Trophoblast cell (in vitro differentiated cells and primary cell): ENCODE data around the gene NT5DC3.

Experiments used
- DNase-seq, 2 donors: peaks; one replicate each; pipeline ENCODE4 v3.0.0-alpha.2; 2016
- H2AFZ ChIP-seq: 2 replicates; pipeline ENCODE4 v1.6.1; 2013; ENCODE audit warnings: low read length, moderate library complexity, mild to moderate bottlenecking; ENCODE audit not compliant: insufficient read depth, poor library complexity
- H2AK5ac ChIP-seq: 2 replicates; pipeline ENCODE4 v1.6.1; 2013; ENCODE audit warnings: mild to moderate bottlenecking, low read length
- H2BK120ac ChIP-seq: 2 replicates; pipeline ENCODE4 v1.6.1; 2013; ENCODE audit warnings: low read length, mild to moderate bottlenecking, moderate library complexity; ENCODE audit not compliant: insufficient read depth, poor library complexity
- H2BK12ac ChIP-seq: 2 replicates; pipeline ENCODE4 v1.6.1; 2013; ENCODE audit warnings: mild to moderate bottlenecking, low read length, moderate library complexity
- H2BK5ac ChIP-seq: 2 replicates; pipeline ENCODE4 v1.6.1; 2013; ENCODE audit warnings: low read length, low read depth, moderate library complexity, mild to moderate bottlenecking; ENCODE audit not compliant: poor library complexity
- H3K14ac ChIP-seq: 2 replicates; pipeline ENCODE4 v1.6.1; 2013; ENCODE audit warnings: mild to moderate bottlenecking, low read length
- H3K18ac ChIP-seq: 2 replicates; pipeline ENCODE4 v1.6.1; 2013; ENCODE audit warnings: mild to moderate bottlenecking, low read length
- H3K23ac ChIP-seq: 2 replicates; pipeline ENCODE4 v1.6.1; 2013; ENCODE audit warnings: low read length
- H3K27ac ChIP-seq: 2 replicates; pipeline ENCODE4 v1.5.1; 2013; ENCODE audit warnings: low read depth, mild to moderate bottlenecking, inconsistent platforms, low read length, moderate library complexity
- H3K27me3 ChIP-seq: 2 replicates; pipeline ENCODE4 v1.6.1; 2013; ENCODE audit warnings: inconsistent platforms, mild to moderate bottlenecking, low read length, moderate library complexity; ENCODE audit not compliant: insufficient read depth
- H3K36me3 ChIP-seq, 2 experiments: 1 replicate in 1 of 2; 2 replicates in 1 of 2; pipeline ENCODE4 v1.6.1; 2013; ENCODE audit warnings: low read length in 2 of 2, mild to moderate bottlenecking in 2 of 2, moderate library complexity in 1 of 2; ENCODE audit not compliant: insufficient read depth in 2 of 2, control insufficient read depth in 1 of 2
- H3K4ac ChIP-seq: 2 replicates; pipeline ENCODE4 v1.6.1; 2013; ENCODE audit warnings: low read depth, mild to moderate bottlenecking, low read length, moderate library complexity
- H3K4me1 ChIP-seq, 2 experiments: 1 replicate in 1 of 2; 2 replicates in 1 of 2; pipeline ENCODE4 v1.6.1; 2013; ENCODE audit warnings: low read length in 2 of 2, mild to moderate bottlenecking in 2 of 2, moderate library complexity in 1 of 2; ENCODE audit not compliant: insufficient read depth in 2 of 2, control insufficient read depth in 1 of 2
- H3K4me2 ChIP-seq: 2 replicates; pipeline ENCODE4 v1.6.1; 2013; ENCODE audit warnings: inconsistent platforms, mild to moderate bottlenecking, low read length, moderate library complexity
- H3K4me3 ChIP-seq: 2 replicates; pipeline ENCODE4 v1.5.1; 2013; ENCODE audit warnings: mild to moderate bottlenecking, low read depth, low read length, inconsistent platforms
- H3K79me1 ChIP-seq: one replicate; pipeline ENCODE4 v1.6.1; 2013; ENCODE audit warnings: low read length
- H3K79me2 ChIP-seq: 2 replicates; pipeline ENCODE4 v1.6.1; 2013; ENCODE audit warnings: low read length, mild to moderate bottlenecking; ENCODE audit not compliant: control insufficient read depth, insufficient read depth, poor library complexity
- H3K9ac ChIP-seq: 2 replicates; pipeline ENCODE4 v1.6.1; 2013; ENCODE audit warnings: mild to moderate bottlenecking, low read length
- H3K9me3 ChIP-seq: 2 replicates; pipeline ENCODE4 v1.6.1; 2013; ENCODE audit warnings: low read depth, mild to moderate bottlenecking, control low read depth, inconsistent platforms, low read length; ENCODE audit not compliant: insufficient read depth
- H4K12ac ChIP-seq: 2 replicates; pipeline ENCODE4 v1.6.1; 2013; ENCODE audit warnings: low read depth, mild to moderate bottlenecking, low read length, moderate library complexity
- H4K8ac ChIP-seq: 2 replicates; pipeline ENCODE4 v1.6.1; 2013; ENCODE audit warnings: low read depth, mild to moderate bottlenecking, low read length, moderate library complexity
- H4K91ac ChIP-seq: one replicate; pipeline ENCODE4 v1.6.1; 2013; ENCODE audit warnings: low read depth, mild to moderate bottlenecking, low read length, moderate library complexity
- WGBS: extraction: QIAGEN DNeasy Blood & Tissue Kit; methylation state at CpG from one replicate; pipeline ENCODE4 v1.1.7; 2013; ENCODE audit warnings: missing lambda C conversion rate; ENCODE audit not compliant: insufficient read length, insufficient coverage; ENCODE audit errors: extremely low coverage; 5-methylcytosine and 5-hydroxymethylcytosine counted together

Gene NT5DC3

DNA sequence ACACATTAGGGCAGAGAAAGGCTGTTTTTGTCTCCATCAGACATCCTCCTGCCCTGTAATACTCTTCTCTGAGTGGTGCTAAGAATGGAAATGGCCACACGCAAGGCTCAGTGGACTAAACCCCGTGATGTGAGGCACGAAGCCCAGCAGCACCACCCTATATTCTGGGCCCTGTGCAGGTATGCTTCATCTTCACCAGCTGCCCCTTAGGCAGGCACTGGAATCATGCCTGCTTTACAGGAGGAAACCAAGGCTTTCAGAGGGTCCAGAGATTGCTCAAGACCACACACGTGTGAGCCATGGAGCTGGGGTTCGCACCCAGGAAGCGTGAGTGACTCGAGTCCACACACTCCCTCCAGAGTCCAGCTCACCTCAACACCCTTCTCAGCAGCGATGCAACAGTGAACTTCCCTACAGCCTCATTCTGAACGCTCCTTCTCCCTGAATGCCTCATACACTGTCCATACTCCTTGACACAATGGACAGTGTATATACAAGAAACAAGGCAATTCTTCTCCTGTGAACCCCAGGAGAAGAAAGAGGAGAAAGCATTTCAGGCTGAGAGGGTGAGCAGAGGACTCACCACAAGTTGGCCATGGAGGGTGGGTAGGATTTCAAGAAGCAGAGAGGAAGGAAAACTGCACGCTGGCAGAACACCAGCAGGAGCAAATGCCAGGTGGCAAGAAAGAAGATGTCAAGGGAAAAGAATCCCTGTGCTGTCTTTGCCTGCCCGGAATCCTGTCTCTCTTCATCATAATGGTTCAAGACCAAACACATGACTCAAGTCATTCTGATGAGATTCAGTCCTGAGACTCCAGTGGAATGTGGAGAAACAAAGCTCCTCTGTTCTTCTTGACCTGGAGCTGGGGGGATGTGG is 39.1 kb downstream of the NT5DC3 start:
- H3K18ac ChIP-seq: no peak overlapping the region
- no peak overlapping the region for H2BK5ac ChIP-seq
- no peak overlapping the region for H3K27ac ChIP-seq
- H3K9ac ChIP-seq: no peak overlapping the region
- no CpG with 5 or more reads among the region's 11 CpGs for WGBS
- H3K4ac ChIP-seq: no peak overlapping the region
- no peak overlapping the region for H2AFZ ChIP-seq
- no peaks in the 10 kb centered on the region for H3K36me3 ChIP-seq
- peak overlapping the region; percentile 23 for H4K91ac ChIP-seq
- H2AK5ac ChIP-seq: no peak overlapping the region
- H2BK12ac ChIP-seq: peak overlapping the region; percentile 1
- no peaks in the 10 kb centered on the region for H3K9me3 ChIP-seq
- H3K4me1 ChIP-seq: peaks cover 13 to 23% of the 10 kb centered on the region in 2 experiments
- H3K79me1 ChIP-seq: peaks cover 9% of the 10 kb centered on the region
- H3K27me3 ChIP-seq: no peaks in the 10 kb centered on the region
- no peak overlapping the region for H3K14ac ChIP-seq
- no peak overlapping the region for H3K4me3 ChIP-seq
- H4K8ac ChIP-seq: no peak overlapping the region
- H2BK120ac ChIP-seq: no peak overlapping the region
- H3K79me2 ChIP-seq: no peaks in the 10 kb centered on the region
- H3K23ac ChIP-seq: no peak overlapping the region
- DNase-seq: no peak
- no peak overlapping the region for H4K12ac ChIP-seq
- H3K4me2 ChIP-seq: no peak overlapping the region

DNA sequence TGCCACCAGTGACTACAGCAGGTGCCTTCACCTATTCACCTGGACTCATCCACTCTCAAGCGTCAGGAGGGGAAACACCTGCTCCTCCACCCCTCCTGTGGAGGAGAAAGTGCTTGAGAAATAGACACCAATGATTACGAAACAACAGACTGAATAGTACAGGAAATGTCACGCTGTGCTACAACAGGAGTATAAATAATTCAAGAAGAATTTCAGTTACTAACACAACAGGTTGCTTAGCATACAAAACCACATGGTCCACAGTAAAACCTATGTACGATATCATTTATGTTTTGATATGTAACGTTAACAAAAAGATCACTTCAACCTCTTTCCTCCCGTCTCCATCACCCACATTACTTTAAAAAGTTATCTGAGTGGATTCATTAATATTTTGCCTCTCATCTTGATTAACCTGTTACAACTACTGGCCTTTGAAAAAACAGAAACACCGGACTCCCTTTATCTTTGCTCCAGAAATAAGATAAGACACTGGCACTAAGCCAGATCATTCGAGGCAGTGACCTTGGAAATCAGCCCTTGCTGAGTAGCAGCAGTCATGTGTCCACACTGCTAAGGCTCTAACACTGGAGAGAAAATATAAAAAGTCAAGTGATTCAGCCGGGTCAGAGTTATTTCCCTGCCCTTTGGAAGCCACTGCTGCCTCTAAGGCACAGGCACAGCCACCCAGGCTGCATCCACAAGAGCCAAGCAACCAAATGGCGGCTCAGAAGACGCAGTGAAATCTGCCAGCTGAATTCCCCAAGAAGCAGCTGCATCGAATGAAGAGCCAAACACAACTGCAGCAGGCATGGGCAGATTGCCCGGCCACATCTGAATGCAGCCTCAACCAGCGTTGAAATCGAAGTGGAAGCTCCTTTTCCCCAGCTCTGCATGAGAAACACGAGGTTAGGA is 40.9 kb downstream of the NT5DC3 start:
- Histone ChIP-seq H4K8ac (no peak overlapping the region), H3K36me3 (peaks cover 1 to 3% of the 10 kb centered on the region in 2 experiments), H3K18ac (no peak overlapping the region), H3K9ac (no peak overlapping the region), H3K4me1 (peaks cover 9 to 17% of the 10 kb centered on the region in 2 experiments), H3K4ac (no peak overlapping the region), H4K12ac (no peak overlapping the region), H3K4me2 (no peak overlapping the region), H2BK12ac (peak overlapping the region; percentile 37), H2AK5ac (no peak overlapping the region), H3K14ac (no peak overlapping the region), H2AFZ (no peak overlapping the region), H3K79me2 (no peaks in the 10 kb centered on the region), H2BK120ac (no peak overlapping the region), H3K27me3 (no peaks in the 10 kb centered on the region), H2BK5ac (no peak overlapping the region), H3K27ac (no peak overlapping the region), H4K91ac (peak overlapping the region; percentile 10), H3K23ac (no peak overlapping the region), H3K9me3 (no peaks in the 10 kb centered on the region), H3K4me3 (no peak overlapping the region), H3K79me1 (peaks cover 7% of the 10 kb centered on the region)
- WGBS: 100% methylated on average over 2 of the region's 16 CpGs
- peak in 1 of 2 donors; percentile 84 for DNase-seq

DNA sequence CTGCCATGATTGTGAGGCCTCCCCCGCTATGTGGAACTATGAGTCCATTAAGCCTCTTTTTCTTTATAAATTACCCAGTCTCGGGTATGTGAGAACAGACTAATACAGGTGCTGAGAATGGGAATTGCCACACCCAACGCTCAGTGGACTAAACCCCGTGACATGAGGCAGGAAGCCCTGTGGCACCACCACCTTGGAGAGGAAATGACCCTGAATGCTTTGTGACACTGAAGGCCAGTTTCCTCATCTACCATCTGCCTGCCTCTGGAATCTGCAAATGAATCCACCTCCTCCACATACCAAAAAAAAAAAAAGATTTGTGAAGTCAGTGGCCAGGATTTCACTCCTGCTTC is 41.6 kb downstream of the NT5DC3 start:
- Histone ChIP-seq H3K4me2 (no peak overlapping the region), H3K4ac (no peak overlapping the region), H3K9ac (no peak overlapping the region), H4K12ac (no peak overlapping the region), H3K27ac (no peak overlapping the region), H2BK5ac (no peak overlapping the region), H2BK12ac (no peak overlapping the region), H4K8ac (no peak overlapping the region), H3K79me2 (no peaks in the 10 kb centered on the region), H3K9me3 (no peaks in the 10 kb centered on the region), H3K14ac (no peak overlapping the region), H2AFZ (no peak overlapping the region), H3K23ac (no peak overlapping the region), H3K4me3 (no peak overlapping the region), H3K36me3 (peaks cover 1 to 3% of the 10 kb centered on the region in 2 experiments), H3K27me3 (no peaks in the 10 kb centered on the region), H3K18ac (no peak overlapping the region), H3K79me1 (peaks cover 6% of the 10 kb centered on the region), H2AK5ac (no peak overlapping the region), H2BK120ac (no peak overlapping the region), H4K91ac (peak overlapping the region; percentile 28), H3K4me1 (peaks cover 9 to 20% of the 10 kb centered on the region in 2 experiments)
- no CpG with 5 or more reads among the region's 4 CpGs for WGBS
- DNase-seq: peak in 1 of 2 donors; percentile 43

GRCh38 chr12:103798586-103798985 is 42.4 kb downstream of the NT5DC3 start:
- Histone ChIP-seq H3K18ac (no peak overlapping the region), H4K12ac (no peak overlapping the region), H3K4me3 (no peak overlapping the region), H3K27ac (no peak overlapping the region), H3K36me3 (peaks cover 1 to 3% of the 10 kb centered on the region in 2 experiments), H2BK5ac (no peak overlapping the region), H3K23ac (no peak overlapping the region), H2AFZ (no peak overlapping the region), H3K79me2 (no peaks in the 10 kb centered on the region), H2BK12ac (no peak overlapping the region), H3K79me1 (peaks cover 6% of the 10 kb centered on the region), H2BK120ac (no peak overlapping the region), H3K4me1 (peaks cover 9 to 21% of the 10 kb centered on the region in 2 experiments), H3K14ac (no peak overlapping the region), H3K4ac (no peak overlapping the region), H3K9ac (no peak overlapping the region), H4K91ac (no peak overlapping the region), H3K4me2 (no peak overlapping the region), H3K9me3 (no peaks in the 10 kb centered on the region), H4K8ac (no peak overlapping the region), H3K27me3 (no peaks in the 10 kb centered on the region), H2AK5ac (no peak overlapping the region)
- DNase-seq: no peak
- no CpG with 5 or more reads among the region's 4 CpGs for WGBS
